ENCODE data around the gene ZBTB45.

ZBTB45 gene

DNA sequence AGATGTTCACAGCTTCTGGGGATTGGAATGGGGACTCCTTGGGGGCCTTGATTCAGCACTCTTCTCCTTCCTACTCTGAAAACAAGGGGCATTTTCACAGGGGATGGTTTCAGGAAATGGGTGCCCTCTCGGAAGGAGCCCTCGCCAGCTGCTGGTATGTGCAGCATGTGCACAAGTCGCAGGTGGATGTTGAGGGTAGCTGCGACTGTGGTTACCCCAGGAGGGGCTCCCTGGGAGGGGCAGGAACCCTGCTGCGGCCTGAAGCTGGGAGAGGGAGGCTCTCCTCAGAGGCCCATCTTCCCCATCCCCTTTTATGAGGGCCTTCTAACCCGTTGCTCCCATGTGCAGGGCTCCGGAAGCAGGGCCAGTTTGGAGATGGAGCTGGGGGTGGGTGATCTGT lies 37.2 kb downstream of the ZBTB45 start:
- H3K4me1 ChIP-seq (ENCODE audit: control insufficient read depth in 2 of 2, insufficient read depth in 2 of 2, low read length in 2 of 2) = no peaks in the 10 kb centered on the region
- H3K27ac ChIP-seq (ENCODE audit: low read depth in 2 of 2, low read length in 2 of 2) = no peak overlapping the region
- H3K4me3 ChIP-seq (ENCODE audit: low read length in 2 of 2) = no peak overlapping the region
- H3K27me3 ChIP-seq (ENCODE audit: control insufficient read depth in 2 of 2, insufficient read depth in 2 of 2, low read length in 2 of 2) = no peaks in the 10 kb centered on the region
- peaks cover 7 to 12% of the 10 kb centered on the region in 2 donors for H3K36me3 ChIP-seq (ENCODE audit: control insufficient read depth in 2 of 2, insufficient read depth in 2 of 2, low read length in 2 of 2)
- no peaks in the 10 kb centered on the region for H3K9me3 ChIP-seq (ENCODE audit: control insufficient read depth in 2 of 2, low read length in 2 of 2)
- H3K9ac ChIP-seq (ENCODE audit: low read depth in 1 of 2, low read length in 2 of 2) = no peak overlapping the region

DNA sequence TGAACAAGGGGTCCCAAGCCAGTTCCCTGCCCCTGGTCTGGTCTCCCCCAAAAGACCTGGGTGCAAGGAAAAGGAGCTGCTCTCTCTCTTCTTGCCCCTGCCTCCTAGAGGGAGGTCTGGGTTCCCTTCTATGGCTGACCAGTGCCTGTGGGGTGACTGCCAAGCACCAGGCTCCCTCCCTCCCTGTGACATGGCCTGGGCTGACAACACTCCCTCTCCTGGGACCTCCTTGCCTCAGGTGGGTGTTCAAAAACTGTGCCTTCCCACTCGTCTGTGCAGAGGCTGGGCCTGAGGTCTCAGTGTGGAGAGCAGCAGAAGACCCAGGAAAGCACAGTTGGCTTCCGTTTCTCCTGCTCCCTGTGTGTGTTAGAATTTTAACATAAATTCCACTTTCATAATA lies 38.8 kb downstream of the ZBTB45 start:
- no peaks in the 10 kb centered on the region for H3K9me3 ChIP-seq (ENCODE audit: control insufficient read depth in 2 of 2, low read length in 2 of 2)
- H3K27me3 ChIP-seq (ENCODE audit: control insufficient read depth in 2 of 2, insufficient read depth in 2 of 2, low read length in 2 of 2) = no peaks in the 10 kb centered on the region
- H3K9ac ChIP-seq (ENCODE audit: low read depth in 1 of 2, low read length in 2 of 2) = no peak overlapping the region
- no peak overlapping the region for H3K4me3 ChIP-seq (ENCODE audit: low read length in 2 of 2)
- H3K27ac ChIP-seq (ENCODE audit: low read depth in 2 of 2, low read length in 2 of 2) = no peak overlapping the region
- H3K4me1 ChIP-seq (ENCODE audit: control insufficient read depth in 2 of 2, insufficient read depth in 2 of 2, low read length in 2 of 2) = peaks cover 6 to 8% of the 10 kb centered on the region in 2 donors
- peaks cover 7 to 12% of the 10 kb centered on the region in 2 donors for H3K36me3 ChIP-seq (ENCODE audit: control insufficient read depth in 2 of 2, insufficient read depth in 2 of 2, low read length in 2 of 2)

DNA sequence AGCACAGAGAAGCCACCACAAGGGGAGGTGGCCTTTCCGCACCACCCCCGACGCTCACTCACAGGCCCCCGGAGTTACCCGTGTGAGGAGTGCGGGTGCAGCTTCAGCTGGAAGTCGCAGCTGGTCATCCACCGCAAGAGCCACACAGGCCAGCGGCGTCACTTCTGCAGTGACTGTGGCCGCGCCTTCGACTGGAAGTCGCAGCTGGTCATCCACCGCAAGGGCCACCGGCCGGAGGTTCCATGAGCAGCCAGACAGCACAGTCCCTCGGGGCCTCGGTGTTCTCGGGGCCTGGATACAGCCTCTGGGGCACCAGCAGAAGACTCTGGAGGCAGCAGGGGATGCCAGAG lies 39.2 kb downstream of the ZBTB45 start:
- Histone ChIP-seq H3K27ac (ENCODE audit: low read depth in 2 of 2, low read length in 2 of 2) (no peak overlapping the region), H3K4me3 (ENCODE audit: low read length in 2 of 2) (no peak overlapping the region), H3K36me3 (ENCODE audit: control insufficient read depth in 2 of 2, insufficient read depth in 2 of 2, low read length in 2 of 2) (peaks cover 7 to 12% of the 10 kb centered on the region in 2 donors), H3K4me1 (ENCODE audit: control insufficient read depth in 2 of 2, insufficient read depth in 2 of 2, low read length in 2 of 2) (peaks cover 8% of the 10 kb centered on the region in 2 donors), H3K9ac (ENCODE audit: low read depth in 1 of 2, low read length in 2 of 2) (no peak overlapping the region), H3K27me3 (ENCODE audit: control insufficient read depth in 2 of 2, insufficient read depth in 2 of 2, low read length in 2 of 2) (no peaks in the 10 kb centered on the region), H3K9me3 (ENCODE audit: control insufficient read depth in 2 of 2, low read length in 2 of 2) (no peaks in the 10 kb centered on the region)

DNA sequence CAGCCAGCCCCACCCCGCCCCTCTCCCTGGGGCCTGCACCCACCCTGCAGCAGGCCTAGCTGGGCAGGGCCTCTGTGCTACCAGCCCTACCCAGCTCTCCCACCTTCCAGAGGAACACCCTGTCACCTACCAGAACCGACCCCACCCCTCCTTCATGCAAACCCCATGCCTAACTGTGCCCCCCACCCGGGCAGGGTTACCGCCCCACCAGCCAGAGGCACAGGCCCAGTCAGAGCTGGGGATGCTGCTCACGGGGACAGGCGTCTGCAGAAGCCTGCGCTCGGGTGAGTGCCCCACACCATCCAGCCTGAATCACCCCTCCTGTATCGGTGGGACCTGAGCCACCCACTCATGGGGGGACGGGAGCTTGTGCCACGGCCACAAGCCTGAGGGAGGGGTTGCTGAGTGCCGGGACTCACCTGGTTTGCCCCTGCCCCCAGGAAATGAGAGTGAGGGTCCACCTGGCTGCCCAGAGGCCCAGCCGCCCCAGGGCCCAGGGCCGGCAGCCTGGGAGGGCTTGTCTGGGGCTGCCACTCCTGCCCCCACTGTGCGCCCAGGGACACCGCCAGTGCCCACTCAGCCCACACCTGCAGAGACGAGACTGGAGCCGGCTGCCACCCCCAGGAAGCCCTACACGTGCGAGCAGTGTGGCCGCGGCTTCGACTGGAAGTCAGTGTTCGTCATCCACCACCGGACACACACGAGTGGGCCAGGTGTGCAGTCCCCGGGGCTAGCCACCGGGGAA lies 39.7 kb downstream of the ZBTB45 start:
- H3K9ac ChIP-seq (ENCODE audit: low read depth in 1 of 2, low read length in 2 of 2) = no peak overlapping the region
- peaks cover 7 to 12% of the 10 kb centered on the region in 2 donors for H3K36me3 ChIP-seq (ENCODE audit: control insufficient read depth in 2 of 2, insufficient read depth in 2 of 2, low read length in 2 of 2)
- no peaks in the 10 kb centered on the region for H3K27me3 ChIP-seq (ENCODE audit: control insufficient read depth in 2 of 2, insufficient read depth in 2 of 2, low read length in 2 of 2)
- H3K27ac ChIP-seq (ENCODE audit: low read depth in 2 of 2, low read length in 2 of 2) = no peak overlapping the region
- H3K4me3 ChIP-seq (ENCODE audit: low read length in 2 of 2) = no peak overlapping the region
- no peaks in the 10 kb centered on the region for H3K9me3 ChIP-seq (ENCODE audit: control insufficient read depth in 2 of 2, low read length in 2 of 2)
- peaks cover 13 to 14% of the 10 kb centered on the region in 2 donors for H3K4me1 ChIP-seq (ENCODE audit: control insufficient read depth in 2 of 2, insufficient read depth in 2 of 2, low read length in 2 of 2)

DNA sequence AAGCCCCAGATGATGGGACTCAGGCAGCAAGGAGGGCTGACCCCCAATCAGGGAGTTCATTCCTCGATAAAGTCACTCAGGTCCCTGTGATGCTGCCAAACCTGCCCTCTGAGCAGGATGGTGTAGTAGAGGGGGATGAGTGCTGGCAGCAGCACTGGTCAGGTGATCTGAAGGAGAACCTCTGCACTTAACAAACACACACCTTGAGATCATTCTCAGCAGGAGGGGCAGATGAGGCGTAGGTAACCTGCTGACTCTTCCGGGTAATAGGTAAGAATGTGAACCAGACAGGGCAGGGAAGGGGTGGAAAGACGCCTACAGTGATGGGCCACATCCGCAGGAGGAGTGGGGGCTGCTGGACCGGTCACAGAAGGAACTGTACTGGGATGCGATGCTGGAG lies 40.3 kb downstream of the ZBTB45 start:
- Histone ChIP-seq H3K4me1 (ENCODE audit: control insufficient read depth in 2 of 2, insufficient read depth in 2 of 2, low read length in 2 of 2) (peaks cover 13 to 17% of the 10 kb centered on the region in 2 donors), H3K36me3 (ENCODE audit: control insufficient read depth in 2 of 2, insufficient read depth in 2 of 2, low read length in 2 of 2) (peaks cover 7 to 12% of the 10 kb centered on the region in 2 donors), H3K27me3 (ENCODE audit: control insufficient read depth in 2 of 2, insufficient read depth in 2 of 2, low read length in 2 of 2) (no peaks in the 10 kb centered on the region), H3K9me3 (ENCODE audit: control insufficient read depth in 2 of 2, low read length in 2 of 2) (no peaks in the 10 kb centered on the region), H3K4me3 (ENCODE audit: low read length in 2 of 2) (no peak overlapping the region), H3K9ac (ENCODE audit: low read depth in 1 of 2, low read length in 2 of 2) (no peak overlapping the region), H3K27ac (ENCODE audit: low read depth in 2 of 2, low read length in 2 of 2) (no peak overlapping the region)

DNA sequence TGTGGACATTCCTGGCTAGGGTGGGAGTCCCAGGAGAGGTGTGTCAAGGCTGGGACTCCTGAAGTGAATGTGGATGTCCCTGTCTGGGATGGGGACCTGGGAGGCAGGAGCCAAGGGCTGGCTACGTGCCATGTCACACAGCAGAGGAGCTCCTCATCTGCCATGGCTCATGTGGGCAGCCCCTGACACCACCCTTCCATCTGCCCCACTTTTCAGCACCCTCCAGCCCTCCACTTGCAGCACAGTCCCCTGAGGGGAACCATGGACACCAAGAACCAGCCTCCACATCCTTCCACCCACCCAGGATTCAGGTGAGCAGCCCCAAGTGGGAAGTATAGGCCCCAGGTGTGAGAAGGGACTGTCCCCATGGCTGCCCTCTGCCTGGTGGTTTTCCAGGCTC lies 41.7 kb downstream of the ZBTB45 start:
- peaks cover 13 to 17% of the 10 kb centered on the region in 2 donors for H3K4me1 ChIP-seq (ENCODE audit: control insufficient read depth in 2 of 2, insufficient read depth in 2 of 2, low read length in 2 of 2)
- no peak overlapping the region for H3K27ac ChIP-seq (ENCODE audit: low read depth in 2 of 2, low read length in 2 of 2)
- H3K9ac ChIP-seq (ENCODE audit: low read depth in 1 of 2, low read length in 2 of 2) = no peak overlapping the region
- no peaks in the 10 kb centered on the region for H3K27me3 ChIP-seq (ENCODE audit: control insufficient read depth in 2 of 2, insufficient read depth in 2 of 2, low read length in 2 of 2)
- no peaks in the 10 kb centered on the region for H3K9me3 ChIP-seq (ENCODE audit: control insufficient read depth in 2 of 2, low read length in 2 of 2)
- H3K4me3 ChIP-seq (ENCODE audit: low read length in 2 of 2) = no peak overlapping the region
- peaks cover 15% of the 10 kb centered on the region in 2 donors for H3K36me3 ChIP-seq (ENCODE audit: control insufficient read depth in 2 of 2, insufficient read depth in 2 of 2, low read length in 2 of 2)

DNA sequence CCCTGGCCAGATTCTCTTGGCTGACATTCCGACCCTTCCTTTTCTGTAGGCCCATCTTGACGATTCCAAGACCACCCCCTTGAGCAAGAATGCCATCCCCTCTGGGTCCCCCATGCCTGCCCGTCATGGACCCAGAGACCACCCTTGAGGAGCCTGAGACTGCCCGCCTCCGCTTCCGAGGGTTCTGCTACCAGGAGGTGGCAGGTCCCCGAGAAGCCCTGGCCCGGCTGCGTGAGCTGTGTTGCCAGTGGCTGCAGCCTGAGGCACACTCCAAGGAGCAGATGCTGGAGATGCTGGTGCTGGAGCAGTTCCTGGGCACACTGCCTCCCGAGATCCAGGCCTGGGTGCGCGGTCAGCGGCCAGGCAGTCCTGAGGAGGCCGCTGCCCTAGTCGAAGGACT lies 42.5 kb downstream of the ZBTB45 start:
- H3K27me3 ChIP-seq (ENCODE audit: control insufficient read depth in 2 of 2, insufficient read depth in 2 of 2, low read length in 2 of 2) = no peaks in the 10 kb centered on the region
- peak overlapping the region in 1 of 2 donors; percentile 78 for H3K4me3 ChIP-seq (ENCODE audit: low read length in 2 of 2)
- peaks cover 13 to 17% of the 10 kb centered on the region in 2 donors for H3K4me1 ChIP-seq (ENCODE audit: control insufficient read depth in 2 of 2, insufficient read depth in 2 of 2, low read length in 2 of 2)
- H3K36me3 ChIP-seq (ENCODE audit: control insufficient read depth in 2 of 2, insufficient read depth in 2 of 2, low read length in 2 of 2) = peaks cover 22 to 23% of the 10 kb centered on the region in 2 donors
- H3K9ac ChIP-seq (ENCODE audit: low read depth in 1 of 2, low read length in 2 of 2) = no peak overlapping the region
- no peaks in the 10 kb centered on the region for H3K9me3 ChIP-seq (ENCODE audit: control insufficient read depth in 2 of 2, low read length in 2 of 2)
- peak overlapping the region; percentile 89 for H3K27ac ChIP-seq (ENCODE audit: low read depth in 2 of 2, low read length in 2 of 2)

DNA sequence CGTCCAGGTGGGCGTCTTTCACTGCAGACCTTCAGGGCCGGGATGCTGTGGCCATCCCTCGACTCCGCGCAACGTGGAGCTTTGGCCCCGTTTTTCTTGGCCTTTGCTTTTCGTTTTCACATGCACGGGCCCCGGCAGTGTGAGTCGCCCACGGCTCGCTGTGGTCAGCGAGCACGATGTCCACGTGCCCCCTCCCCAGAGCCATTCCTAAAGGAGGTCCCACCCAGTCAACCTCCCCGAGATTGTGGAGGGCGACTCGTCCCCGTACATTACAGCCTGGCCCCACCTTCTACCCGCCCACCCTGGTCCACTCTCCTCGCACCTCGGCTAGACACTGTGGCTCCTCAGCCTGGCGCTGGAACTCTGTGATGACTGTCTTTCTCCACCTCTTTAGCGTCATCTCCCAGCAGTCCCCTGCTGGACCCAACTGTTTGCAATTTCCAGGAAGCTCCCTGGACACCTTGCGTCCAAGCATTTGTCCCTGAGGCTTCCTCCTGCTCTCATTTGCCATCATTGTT lies 43.1 kb downstream of the ZBTB45 start:
- peak overlapping the region; percentile 78 to 88 for H3K4me3 ChIP-seq (ENCODE audit: low read length in 2 of 2)
- peaks cover 26 to 27% of the 10 kb centered on the region in 2 donors for H3K36me3 ChIP-seq (ENCODE audit: control insufficient read depth in 2 of 2, insufficient read depth in 2 of 2, low read length in 2 of 2)
- H3K27me3 ChIP-seq (ENCODE audit: control insufficient read depth in 2 of 2, insufficient read depth in 2 of 2, low read length in 2 of 2) = no peaks in the 10 kb centered on the region
- peak overlapping the region; percentile 80 for H3K9ac ChIP-seq (ENCODE audit: low read depth in 1 of 2, low read length in 2 of 2)
- no peaks in the 10 kb centered on the region for H3K9me3 ChIP-seq (ENCODE audit: control insufficient read depth in 2 of 2, low read length in 2 of 2)
- H3K27ac ChIP-seq (ENCODE audit: low read depth in 2 of 2, low read length in 2 of 2) = peak overlapping the region; percentile 89
- peaks cover 13 to 17% of the 10 kb centered on the region in 2 donors for H3K4me1 ChIP-seq (ENCODE audit: control insufficient read depth in 2 of 2, insufficient read depth in 2 of 2, low read length in 2 of 2)

DNA sequence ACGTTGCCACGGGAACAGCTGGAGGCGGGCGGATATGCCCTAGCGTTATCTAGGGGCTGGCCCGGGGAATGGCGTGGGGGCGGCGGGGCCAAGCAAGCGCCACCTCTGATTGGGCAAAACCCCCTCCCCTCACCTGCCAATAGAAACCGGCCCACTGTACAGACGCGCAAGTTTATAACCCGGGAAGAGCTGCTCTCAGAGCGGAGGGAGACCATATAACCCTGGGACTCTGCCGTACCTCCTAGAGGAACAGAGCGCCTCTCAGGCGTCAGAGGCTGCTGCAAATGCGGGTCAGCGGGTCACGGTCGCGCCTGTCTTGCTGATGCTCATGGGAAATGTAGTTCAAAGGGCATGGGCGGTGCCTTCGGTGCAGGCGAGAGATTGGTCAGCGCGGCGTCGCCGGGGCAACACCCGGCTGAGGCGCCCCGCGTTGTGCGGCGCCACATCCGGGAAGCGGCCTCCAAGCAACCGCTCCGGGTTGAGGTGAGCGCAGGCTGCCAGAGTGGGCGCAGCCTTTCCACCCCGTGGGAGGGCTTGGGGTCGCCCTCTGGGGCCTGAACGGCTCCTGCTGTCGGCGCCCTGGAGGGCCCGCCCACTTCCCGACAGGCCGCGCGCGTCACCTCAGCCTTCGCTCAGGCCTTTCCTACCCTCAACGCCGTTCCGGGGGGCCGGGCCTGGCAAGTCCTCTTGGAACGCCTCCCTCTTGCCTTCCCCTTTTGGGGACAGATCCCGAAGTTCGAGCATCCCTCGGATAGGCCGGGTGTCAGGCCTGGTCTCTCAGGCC lies 43.7 kb downstream of the ZBTB45 start, which contains the start of gene ZNF446:
ZNF446 (plus strand) TSS at position 639 of the 784 bp plus-strand sequence. CDS start 867 bp downstream, outside the sequence.
- H3K27me3 ChIP-seq (ENCODE audit: control insufficient read depth in 2 of 2, insufficient read depth in 2 of 2, low read length in 2 of 2) = no peaks in the 10 kb centered on the region
- H3K4me3 ChIP-seq (ENCODE audit: low read length in 2 of 2) = peak within 1 kb of the TSS; percentile 78 to 88
- H3K27ac ChIP-seq (ENCODE audit: low read depth in 2 of 2, low read length in 2 of 2) = peak within 1 kb of the TSS; percentile 89
- peak within 1 kb of the TSS; percentile 80 for H3K9ac ChIP-seq (ENCODE audit: low read depth in 1 of 2, low read length in 2 of 2)
- H3K36me3 ChIP-seq (ENCODE audit: control insufficient read depth in 2 of 2, insufficient read depth in 2 of 2, low read length in 2 of 2) = peaks cover 23 to 26% of the 10 kb centered on the region in 2 donors
- H3K9me3 ChIP-seq (ENCODE audit: control insufficient read depth in 2 of 2, low read length in 2 of 2) = no peaks in the 10 kb centered on the region
- peaks cover 13 to 17% of the 10 kb centered on the region in 2 donors for H3K4me1 ChIP-seq (ENCODE audit: control insufficient read depth in 2 of 2, insufficient read depth in 2 of 2, low read length in 2 of 2)

Data from mucosa of rectum (tissue), 2 donors.